Gastroesophageal sphincter (tissue), 4 donors: Measurements from ENCODE around the gene FLCN. TPM values are rescaled to one million over a fixed set of nuclear protein-coding genes. Genes with fewer than 3 reads are reported as not detected.
"Not testable (repeated sequence)": the region's sequence is repeated elsewhere in the genome, so short reads cannot be mapped to it uniquely, and the experiment has no call there.

ENCODE experiments used
- ATAC-seq: fragments of 150-250 bp; one replicate; pipeline ENCODE4 v1.9.1; 2016; ENCODE audit warnings: mild to moderate bottlenecking, moderate library complexity
- H3K27ac ChIP-seq, 4 donors: fragments of 200-600 bp; sonication (generic) in 3 of 4; 1 replicate in 3 of 4; 2 replicates in 1 of 4; pipeline ENCODE4 v1.5.1; 2016 to 2019
- H3K27me3 ChIP-seq: fragments of 200-600 bp; sonication (generic); one replicate; pipeline ENCODE4 v1.5.1; 2019
- H3K36me3 ChIP-seq, 2 donors: fragments of 200-600 bp; sonication (generic); one replicate each; pipeline ENCODE4 v1.5.1; 2019; ENCODE audit warnings: control low read depth in 1 of 2
- H3K4me1 ChIP-seq, 3 donors: fragments of 200-600 bp; sonication (generic); 1 replicate in 2 of 3; 2 replicates in 1 of 3; pipeline ENCODE4 v1.5.1; 2016 to 2019; ENCODE audit warnings: control low read depth in 2 of 3
- H3K4me3 ChIP-seq, 2 donors: fragments of 200-600 bp; sonication (generic); one replicate each; pipeline ENCODE4 v1.5.1; 2019; ENCODE audit warnings: mild to moderate bottlenecking in 1 of 2, moderate library complexity in 1 of 2
- H3K9me3 ChIP-seq, 3 donors: fragments of 200-600 bp; sonication (generic); one replicate each; pipeline ENCODE4 v1.5.1; 2017 to 2019; ENCODE audit warnings: control low read depth in 2 of 3
- EP300 ChIP-seq: sonication (generic); formaldehyde crosslinking; IDR thresholded peaks from one replicate; pipeline ENCODE4 v1.6.1; 2017; ENCODE audit warnings: antibody characterized with exemption, mild to moderate bottlenecking
- POLR2A ChIP-seq, 2 donors: fragments of 450-650 bp; IDR thresholded peaks; one replicate each; pipeline ENCODE4 v1.6.1; 2017; ENCODE audit warnings: antibody characterized with exemption in 2 of 2, mild to moderate bottlenecking in 2 of 2, moderate library complexity in 1 of 2
- POLR2AphosphoS5 ChIP-seq: sonication (generic); formaldehyde crosslinking; IDR thresholded peaks from one replicate; pipeline ENCODE4 v1.6.1; 2017; ENCODE audit warnings: antibody characterized with exemption
- WGBS, 2 donors: methylation state at CpG; one replicate each; pipeline ENCODE4 v1.1.5; 2018; ENCODE audit warnings: low coverage in 1 of 2; 5-methylcytosine and 5-hydroxymethylcytosine counted together
- total RNA-seq, 4 donors: library from RNA; depleted of rRNA; stranded (reverse); fragments of >200 nt; gene quantifications; one replicate each; pipeline ENCODE4 v1.1.0, GENCODE V29; 2016
- TF ChIP-seq, protein P1 (sequence below), 4 experiments: fragments of 200-600 bp in 2 of 4; fragments of 450-650 bp in 2 of 4; sonication (generic) in 1 of 4; IDR thresholded peaks; one replicate each; pipeline ENCODE4 v1.5.1; 2017 to 2019; ENCODE audit warnings: antibody characterized with exemption in 4 of 4, mild to moderate bottlenecking in 2 of 4, moderate library complexity in 2 of 4

Gene FLCN
- total RNA-seq, 4 donors from 2014 or later: 24.8 to 91.5 (median 46.6) TPM

- no peak for ATAC-seq
- peaks cover 0 to 34% of the 10 kb centered on the region in 2 donors for H3K36me3 ChIP-seq
- H3K27ac ChIP-seq: peak overlapping the region in 3 of 4 donors; percentile 73 to 89 (median 80)
- no peaks in the 10 kb centered on the region for H3K27me3 ChIP-seq
- no peak overlapping the region for H3K4me3 ChIP-seq
- peaks cover 0 to 64% (median 20%) of the 10 kb centered on the region in 3 donors for H3K4me1 ChIP-seq
- 48 to 55% methylated on average over 4 of the region's 4 CpGs for WGBS, 2 donors
- no peaks in the 10 kb centered on the region for H3K9me3 ChIP-seq
- TF ChIP-seq EP300 (no peak), POLR2A (IDR thresholded peaks at IDR 0.05) (no peak), POLR2AphosphoS5 (no peak)
- TF ChIP-seq, protein P1, sequence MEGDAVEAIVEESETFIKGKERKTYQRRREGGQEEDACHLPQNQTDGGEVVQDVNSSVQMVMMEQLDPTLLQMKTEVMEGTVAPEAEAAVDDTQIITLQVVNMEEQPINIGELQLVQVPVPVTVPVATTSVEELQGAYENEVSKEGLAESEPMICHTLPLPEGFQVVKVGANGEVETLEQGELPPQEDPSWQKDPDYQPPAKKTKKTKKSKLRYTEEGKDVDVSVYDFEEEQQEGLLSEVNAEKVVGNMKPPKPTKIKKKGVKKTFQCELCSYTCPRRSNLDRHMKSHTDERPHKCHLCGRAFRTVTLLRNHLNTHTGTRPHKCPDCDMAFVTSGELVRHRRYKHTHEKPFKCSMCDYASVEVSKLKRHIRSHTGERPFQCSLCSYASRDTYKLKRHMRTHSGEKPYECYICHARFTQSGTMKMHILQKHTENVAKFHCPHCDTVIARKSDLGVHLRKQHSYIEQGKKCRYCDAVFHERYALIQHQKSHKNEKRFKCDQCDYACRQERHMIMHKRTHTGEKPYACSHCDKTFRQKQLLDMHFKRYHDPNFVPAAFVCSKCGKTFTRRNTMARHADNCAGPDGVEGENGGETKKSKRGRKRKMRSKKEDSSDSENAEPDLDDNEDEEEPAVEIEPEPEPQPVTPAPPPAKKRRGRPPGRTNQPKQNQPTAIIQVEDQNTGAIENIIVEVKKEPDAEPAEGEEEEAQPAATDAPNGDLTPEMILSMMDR (IDR thresholded peaks at IDR 0.05): no peak
These were observed 47.4 kb downstream of the FLCN start for GRCh38 chr17:17189559-17189958.

- 83% methylated on average over 1 of the region's 4 CpGs; no CpG with 5 or more reads in 1 of the 2 donors for WGBS, 2 donors
- Histone ChIP-seq H3K4me3 (no peak overlapping the region), H3K4me1 (peaks cover 0 to 64% (median 20%) of the 10 kb centered on the region in 3 donors), H3K9me3 (no peaks in the 10 kb centered on the region), H3K27ac (no peak overlapping the region), H3K36me3 (peaks cover 0 to 44% of the 10 kb centered on the region in 2 donors), H3K27me3 (no peaks in the 10 kb centered on the region)
- no peak for TF ChIP-seq EP300
- TF ChIP-seq POLR2AphosphoS5: no peak
- TF ChIP-seq POLR2A (IDR thresholded peaks at IDR 0.05): no peak
- TF ChIP-seq, protein P1 (IDR thresholded peaks at IDR 0.05): no peak
- ATAC-seq: no peak
These were observed 48.4 kb downstream of the FLCN start for GRCh38 chr17:17188586-17188985.

GRCh38 chr17:17186551-17187505 lies 50.1 kb downstream of the FLCN start:
- ATAC-seq: no peak
- no peak for TF ChIP-seq EP300
- no peak for TF ChIP-seq POLR2A (IDR thresholded peaks at IDR 0.05)
- TF ChIP-seq, protein P1 (IDR thresholded peaks at IDR 0.05): no peak
- TF ChIP-seq POLR2AphosphoS5: no peak
- no peaks in the 10 kb centered on the region for H3K9me3 ChIP-seq
- peak overlapping the region in 3 of 4 donors; percentile 12 to 28 (median 22) for H3K27ac ChIP-seq
- 48 to 55% methylated on average over 2 to 9 of the region's 14 CpGs for WGBS, 2 donors
- H3K4me3 ChIP-seq: no peak overlapping the region
- no peaks in the 10 kb centered on the region for H3K27me3 ChIP-seq
- peaks cover 0 to 49% (median 18%) of the 10 kb centered on the region in 3 donors for H3K4me1 ChIP-seq
- H3K36me3 ChIP-seq: peaks cover 0 to 61% of the 10 kb centered on the region in 2 donors

DNA sequence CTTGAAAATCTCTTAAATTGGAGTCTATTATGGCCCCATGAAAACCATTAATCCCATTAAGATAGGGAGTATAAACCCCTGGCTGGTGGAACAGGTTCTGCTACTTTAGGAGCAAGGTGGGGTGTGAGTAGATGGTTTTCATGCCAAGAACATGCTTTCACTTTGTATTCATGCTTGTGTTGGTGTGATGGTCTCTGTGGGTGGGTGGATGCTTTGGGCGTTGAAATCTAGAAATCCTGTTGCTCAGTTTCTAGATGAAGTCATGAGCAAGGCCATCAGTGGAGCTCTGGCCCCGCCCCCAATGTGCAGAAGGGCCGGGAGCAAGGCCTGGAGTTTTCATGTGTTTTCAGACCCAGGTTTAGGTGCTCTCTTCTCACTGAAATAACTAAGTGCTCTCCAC lies 50.9 kb downstream of the FLCN start:
- peaks cover 0 to 41% (median 10%) of the 10 kb centered on the region in 3 donors for H3K4me1 ChIP-seq
- peak overlapping the region in 2 of 4 donors; percentile 22 to 28 for H3K27ac ChIP-seq
- no peaks in the 10 kb centered on the region for H3K27me3 ChIP-seq
- no peak for ATAC-seq
- H3K9me3 ChIP-seq: no peaks in the 10 kb centered on the region
- 55 to 57% methylated on average over 2 to 3 of the region's 3 CpGs for WGBS, 2 donors
- peaks cover 0 to 69% of the 10 kb centered on the region in 2 donors for H3K36me3 ChIP-seq
- H3K4me3 ChIP-seq: no peak overlapping the region
- no peak for TF ChIP-seq POLR2AphosphoS5
- TF ChIP-seq EP300: no peak
- TF ChIP-seq POLR2A (IDR thresholded peaks at IDR 0.05): no peak
- TF ChIP-seq, protein P1 (IDR thresholded peaks at IDR 0.05): no peak

GRCh38 chr17:17184985-17185757 lies 51.8 kb downstream of the FLCN start:
- H3K9me3 ChIP-seq, H3K4me3 ChIP-seq, H3K27me3 ChIP-seq, ATAC-seq: not testable (repeated sequence)
- WGBS, 2 donors: 74% methylated on average over 7 of the region's 13 CpGs; no CpG with 5 or more reads in 1 of the 2 donors
- H3K36me3 ChIP-seq: peaks cover 0 to 78% of the 10 kb centered on the region in 2 donors
- peaks cover 0 to 33% (median 2%) of the 10 kb centered on the region in 3 donors for H3K4me1 ChIP-seq
- H3K27ac ChIP-seq: peak overlapping the region in 1 of 4 donors; percentile 28
